GM21786 (cell line): ENCODE results near the gene ZNF592.
A peak's percentile ranks its signal among the peaks of the same experiment; 100 is the strongest.
"Not testable (repeated sequence)": the region's sequence is repeated elsewhere in the genome, so short reads cannot be mapped to it uniquely, and the experiment has no call there.

Experiments used
- ATAC-seq: cut with Tn5 transposase; IDR thresholded peaks from one replicate; pipeline ENCODE4 v1.9.1; 2021; ENCODE audit not compliant: unreplicated experiment

ZNF592 gene

GRCh38 chr15:84740691-84741090 lies 7.7 kb upstream of the ZNF592 start:
- no peak for ATAC-seq

GRCh38 chr15:84741121-84741520 lies 7.3 kb upstream of the ZNF592 start:
- ATAC-seq = no peak

DNA sequence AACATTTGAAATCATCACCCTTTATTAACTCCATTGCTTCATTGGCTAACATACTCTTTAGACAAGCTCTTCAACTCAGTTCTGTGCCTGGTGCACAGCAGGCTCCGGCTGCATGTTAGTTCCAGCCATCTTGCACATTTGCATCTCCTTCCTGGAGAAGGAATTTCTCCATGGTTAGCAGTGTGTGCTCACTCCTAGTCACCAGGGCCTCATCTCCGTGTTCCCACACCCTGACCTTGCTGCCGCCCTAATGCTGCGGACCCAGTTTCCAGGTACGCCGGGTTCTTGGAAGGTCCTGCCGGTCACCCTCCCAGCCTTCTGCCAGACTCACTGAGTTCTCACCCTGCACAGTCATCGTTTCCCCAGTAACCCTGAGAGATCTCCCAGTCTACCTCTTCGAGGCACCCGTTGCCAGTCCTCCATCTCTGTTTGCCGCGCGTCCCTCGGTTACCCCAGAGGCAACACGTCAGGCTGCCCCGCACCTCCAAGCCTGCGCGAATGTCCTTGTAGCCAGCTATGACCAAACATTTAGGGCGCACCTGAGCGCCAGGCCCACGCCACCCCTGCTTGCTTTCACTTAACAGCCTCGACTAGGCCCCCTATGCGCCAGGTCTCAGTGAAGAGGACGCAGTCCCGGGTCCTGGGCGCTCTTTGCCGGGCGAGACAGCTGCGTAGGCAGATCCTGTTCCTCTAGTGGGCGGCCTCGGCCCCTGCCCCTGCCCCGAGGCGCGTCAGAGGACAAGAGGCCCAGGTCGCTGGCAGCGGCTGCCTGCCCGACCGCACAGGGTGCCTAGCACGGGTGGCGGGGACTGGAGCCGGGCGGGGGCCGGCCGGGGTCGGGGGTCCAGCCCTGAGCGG lies 747 bp upstream of the ZNF592 start:
- ATAC-seq = peak; percentile 41

GRCh38 chr15:84749111-84749991 lies 959 bp downstream of the ZNF592 start:
- peak; percentile 2 for ATAC-seq

- ATAC-seq = peak; percentile 34
Measured at GRCh38 chr15:84750583-84751092, 2.2 kb downstream of the ZNF592 start.

GRCh38 chr15:84751721-84752120 lies 3.3 kb downstream of the ZNF592 start:
- ATAC-seq = not testable (repeated sequence)

GRCh38 chr15:84752195-84752594 lies 3.8 kb downstream of the ZNF592 start:
- no peak for ATAC-seq

- ATAC-seq = no peak
Measured at GRCh38 chr15:84752700-84753099, 4.3 kb downstream of the ZNF592 start.

GRCh38 chr15:84754889-84755288 lies 6.5 kb downstream of the ZNF592 start:
- ATAC-seq = not testable (repeated sequence)

GRCh38 chr15:84755736-84756527 lies 7.5 kb downstream of the ZNF592 start:
- no peak for ATAC-seq

- no peak for ATAC-seq
Measured at GRCh38 chr15:84759018-84759417, 10.6 kb downstream of the ZNF592 start.

- ATAC-seq = no peak
Measured at GRCh38 chr15:84760219-84760618, 11.8 kb downstream of the ZNF592 start.

DNA sequence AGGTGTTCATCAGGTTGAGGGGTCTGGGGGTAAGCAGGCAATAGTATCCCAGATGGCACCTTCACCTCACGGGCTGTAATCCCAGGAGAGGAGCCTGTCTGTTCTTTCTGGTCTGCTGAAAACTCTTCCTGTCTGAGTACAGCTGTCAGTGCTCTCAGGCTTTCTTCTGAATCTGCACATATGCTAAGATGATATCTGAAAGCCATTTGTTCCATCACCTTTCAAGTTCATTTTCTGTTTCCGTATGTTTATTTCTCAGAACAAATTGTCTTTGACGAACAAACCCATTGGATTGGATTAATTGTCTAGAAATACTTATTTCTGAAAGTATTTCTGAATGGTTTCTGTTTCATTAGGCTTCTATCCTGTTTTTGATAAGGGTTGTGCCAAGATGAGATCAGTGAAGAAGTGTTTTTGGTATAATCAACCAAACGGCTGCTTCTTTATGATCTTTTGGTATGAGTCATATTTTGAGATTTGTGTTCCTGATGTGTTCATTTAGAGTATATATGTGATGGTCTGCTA lies 13.3 kb downstream of the ZNF592 start:
- ATAC-seq = peak; percentile 59

DNA sequence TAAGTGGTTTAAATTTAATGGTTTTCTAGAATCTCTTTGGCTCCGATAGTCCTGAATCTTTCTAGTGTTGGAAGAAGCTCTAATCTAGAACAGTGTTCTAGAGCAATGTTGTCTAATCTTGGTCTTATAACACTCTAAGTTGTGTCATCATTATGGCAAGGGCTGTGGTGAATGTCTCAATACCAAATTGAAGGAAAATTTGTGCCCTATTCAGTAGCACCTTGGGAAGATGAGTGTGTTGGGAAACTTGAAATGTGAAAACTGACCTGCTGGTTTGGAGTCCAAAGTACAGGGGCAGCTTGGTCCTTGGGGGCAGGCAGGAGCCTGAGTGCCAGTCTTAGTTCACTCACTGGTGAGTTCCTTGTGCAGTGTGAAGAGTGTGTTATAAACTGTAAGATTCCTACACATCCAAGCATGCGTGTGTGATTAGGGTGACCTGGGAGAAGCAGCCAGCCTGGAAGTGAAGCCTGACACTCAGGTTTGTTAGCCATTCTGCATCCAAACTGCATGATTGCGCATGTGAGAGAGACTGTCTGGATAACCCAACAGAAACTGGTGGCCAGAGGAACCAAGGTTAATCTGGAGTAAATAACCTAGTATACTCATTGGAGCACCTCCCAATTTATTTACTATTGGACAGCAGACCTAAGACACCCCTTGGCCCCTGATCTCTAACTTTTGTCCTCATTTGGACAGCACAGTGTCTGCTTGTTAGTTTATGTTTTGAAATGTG lies 14.6 kb downstream of the ZNF592 start:
- no peak for ATAC-seq

DNA sequence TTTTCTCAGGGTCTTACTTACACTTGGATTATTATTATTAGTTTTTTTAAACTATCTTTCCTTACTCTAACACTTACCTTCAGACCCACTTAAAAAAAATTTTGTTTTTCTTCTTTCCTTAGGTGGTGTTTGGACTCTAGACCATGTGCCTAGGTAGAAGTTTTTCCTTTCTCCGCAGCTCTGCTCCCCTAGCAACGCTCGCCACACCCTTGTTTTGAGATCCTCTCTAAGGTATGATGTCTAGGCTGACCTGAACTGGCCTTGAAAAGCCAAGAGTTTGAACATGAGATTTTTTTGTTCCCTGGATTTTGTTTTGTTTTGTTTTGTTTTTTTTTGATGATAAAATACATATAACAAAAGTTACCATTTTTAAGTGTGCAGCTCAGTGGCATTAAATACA lies 16.2 kb downstream of the ZNF592 start:
- no peak for ATAC-seq

- no peak for ATAC-seq
Measured at GRCh38 chr15:84764989-84765388, 16.6 kb downstream of the ZNF592 start.

DNA sequence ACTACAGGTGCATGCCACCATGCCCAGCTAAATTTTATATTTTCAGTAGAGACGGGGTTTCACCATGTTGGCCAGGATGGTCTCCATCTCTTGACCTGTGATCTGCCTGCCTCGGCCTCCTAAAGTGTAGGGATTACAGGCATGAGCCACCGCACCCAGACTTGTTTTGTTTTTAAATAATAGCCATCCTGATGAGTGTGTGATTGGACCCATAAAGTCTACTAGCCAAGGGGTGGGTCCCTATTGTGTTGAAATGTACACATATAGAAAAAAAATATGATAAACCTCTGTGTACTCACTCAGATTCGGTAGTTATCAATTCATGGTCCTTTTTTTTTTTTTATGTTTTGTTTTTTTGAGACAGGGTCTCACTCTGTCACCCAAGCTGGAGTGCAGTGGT lies 17.3 kb downstream of the ZNF592 start:
- no peak for ATAC-seq

DNA sequence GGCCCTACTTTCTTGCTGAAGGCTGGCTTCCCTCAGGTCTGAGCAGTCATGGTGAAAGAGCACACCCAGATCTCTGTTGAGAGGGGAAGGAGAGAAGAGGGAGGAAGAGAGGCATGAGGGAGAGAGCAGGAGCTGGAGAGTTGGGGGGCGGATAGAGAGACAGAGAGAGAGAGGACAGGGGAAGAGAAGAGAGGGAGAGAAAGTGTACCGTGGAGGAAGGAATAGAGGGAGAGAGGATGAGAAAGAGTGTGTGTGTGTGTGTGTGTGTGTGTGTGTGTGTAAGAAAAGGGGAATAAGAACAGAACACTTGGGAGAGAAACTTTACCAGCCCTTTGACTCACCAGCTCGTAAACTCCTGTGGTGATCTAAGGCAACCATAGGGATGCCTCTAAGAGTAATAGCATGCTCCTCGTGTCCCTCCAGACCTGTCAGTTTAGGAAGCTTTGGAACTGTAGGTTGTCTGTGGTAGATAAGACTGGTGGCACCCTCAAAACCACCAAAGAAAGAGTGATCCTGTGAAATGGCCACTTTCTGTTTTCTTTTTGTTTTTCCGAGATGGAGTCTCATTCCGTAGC lies 18.2 kb downstream of the ZNF592 start:
- no peak for ATAC-seq

DNA sequence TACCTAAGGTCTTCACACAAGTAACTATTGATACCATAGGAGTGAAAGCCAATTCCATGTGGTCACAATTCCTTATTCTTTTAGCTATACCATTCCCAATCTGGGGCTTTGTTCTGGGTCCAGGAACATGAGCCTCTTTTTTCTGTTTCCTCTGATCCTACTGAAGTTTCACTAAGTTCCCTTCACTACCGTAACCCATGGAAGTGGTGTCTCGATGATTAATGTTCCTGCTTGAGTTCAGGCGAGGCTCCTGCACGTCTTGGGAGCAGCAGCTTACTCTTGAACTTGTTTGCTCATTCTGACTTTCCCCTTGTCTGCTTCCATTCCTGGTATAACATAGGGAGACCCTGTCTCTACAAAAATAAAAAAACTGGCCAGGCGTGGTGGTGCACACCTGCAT lies 23.6 kb downstream of the ZNF592 start:
- ATAC-seq = no peak

DNA sequence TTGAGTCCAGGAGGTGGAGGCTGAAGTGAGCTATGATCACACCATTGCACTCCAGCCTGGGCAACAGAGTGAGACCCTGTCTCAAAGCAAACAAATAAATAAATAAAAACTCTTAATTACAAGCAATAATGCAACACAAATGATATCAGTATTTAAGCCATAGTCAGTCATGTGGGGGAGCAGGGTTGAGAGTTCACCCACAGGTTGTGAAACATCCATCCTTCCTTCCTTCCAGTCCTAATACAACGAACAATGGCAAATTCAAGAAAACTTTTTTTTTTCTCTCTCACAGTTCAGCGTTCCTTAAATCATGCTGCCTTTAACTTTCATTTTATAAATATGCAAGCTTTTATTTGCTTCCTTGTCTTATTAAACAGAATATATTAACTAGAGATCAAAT lies 24.1 kb downstream of the ZNF592 start:
- ATAC-seq = no peak
